ENCODE measurements around the gene KCNJ3.
A peak's percentile ranks its signal among the peaks of the same experiment; 100 is the strongest.

Gene KCNJ3

DNA sequence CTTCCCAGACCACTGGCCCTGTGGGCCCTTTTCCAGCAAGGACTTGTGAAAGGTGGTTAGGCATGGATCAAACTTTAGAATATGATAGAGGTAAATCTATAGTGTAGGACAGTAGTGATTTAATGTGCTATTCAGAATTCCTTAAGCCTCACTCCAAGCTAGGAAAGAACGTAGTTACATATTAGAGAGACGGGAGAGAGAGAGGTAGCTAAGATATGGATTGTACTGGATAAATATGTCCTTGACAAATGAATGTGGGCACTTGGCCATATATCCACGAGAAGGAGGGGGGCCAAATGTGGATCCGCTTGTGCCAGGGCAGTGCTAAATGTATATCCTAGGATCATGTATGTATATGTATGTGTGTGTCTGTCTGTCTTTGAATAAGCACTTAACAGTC is 6.5 kb downstream of the KCNJ3 start:
- no peaks in the 10 kb centered on the region for H4K20me1 ChIP-seq (ENCODE audit: insufficient read depth, low read length)
- H3K36me3 ChIP-seq (replicated peaks; ENCODE audit: low read depth, low read length): no peaks in the 10 kb centered on the region
- H3K9me3 ChIP-seq (ENCODE audit: insufficient read depth, low read length): no peaks in the 10 kb centered on the region
- no peak overlapping the region for H3K4me3 ChIP-seq (ENCODE audit: low read length)
- H3K27ac ChIP-seq (ENCODE audit: low read length): no peak overlapping the region
- no peak overlapping the region for H2AFZ ChIP-seq (ENCODE audit: low read depth, low read length)
- H3K79me2 ChIP-seq (ENCODE audit: low read length): no peaks in the 10 kb centered on the region
- H3K4me1 ChIP-seq (ENCODE audit: low read length): no peaks in the 10 kb centered on the region
- H3K4me2 ChIP-seq (ENCODE audit: low read length): no peak overlapping the region
- H3K9ac ChIP-seq (ENCODE audit: low read length): no peak overlapping the region
- H3K27me3 ChIP-seq (ENCODE audit: low read depth, low read length): no peaks in the 10 kb centered on the region
- TF ChIP-seq, protein P1, sequence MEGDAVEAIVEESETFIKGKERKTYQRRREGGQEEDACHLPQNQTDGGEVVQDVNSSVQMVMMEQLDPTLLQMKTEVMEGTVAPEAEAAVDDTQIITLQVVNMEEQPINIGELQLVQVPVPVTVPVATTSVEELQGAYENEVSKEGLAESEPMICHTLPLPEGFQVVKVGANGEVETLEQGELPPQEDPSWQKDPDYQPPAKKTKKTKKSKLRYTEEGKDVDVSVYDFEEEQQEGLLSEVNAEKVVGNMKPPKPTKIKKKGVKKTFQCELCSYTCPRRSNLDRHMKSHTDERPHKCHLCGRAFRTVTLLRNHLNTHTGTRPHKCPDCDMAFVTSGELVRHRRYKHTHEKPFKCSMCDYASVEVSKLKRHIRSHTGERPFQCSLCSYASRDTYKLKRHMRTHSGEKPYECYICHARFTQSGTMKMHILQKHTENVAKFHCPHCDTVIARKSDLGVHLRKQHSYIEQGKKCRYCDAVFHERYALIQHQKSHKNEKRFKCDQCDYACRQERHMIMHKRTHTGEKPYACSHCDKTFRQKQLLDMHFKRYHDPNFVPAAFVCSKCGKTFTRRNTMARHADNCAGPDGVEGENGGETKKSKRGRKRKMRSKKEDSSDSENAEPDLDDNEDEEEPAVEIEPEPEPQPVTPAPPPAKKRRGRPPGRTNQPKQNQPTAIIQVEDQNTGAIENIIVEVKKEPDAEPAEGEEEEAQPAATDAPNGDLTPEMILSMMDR (IDR thresholded peaks at IDR 0.05; ENCODE audit: low read depth, low read length): no peak
- TF ChIP-seq EZH2phosphoT487 (IDR thresholded peaks at IDR 0.05; ENCODE audit: low read depth): no peak

DNA sequence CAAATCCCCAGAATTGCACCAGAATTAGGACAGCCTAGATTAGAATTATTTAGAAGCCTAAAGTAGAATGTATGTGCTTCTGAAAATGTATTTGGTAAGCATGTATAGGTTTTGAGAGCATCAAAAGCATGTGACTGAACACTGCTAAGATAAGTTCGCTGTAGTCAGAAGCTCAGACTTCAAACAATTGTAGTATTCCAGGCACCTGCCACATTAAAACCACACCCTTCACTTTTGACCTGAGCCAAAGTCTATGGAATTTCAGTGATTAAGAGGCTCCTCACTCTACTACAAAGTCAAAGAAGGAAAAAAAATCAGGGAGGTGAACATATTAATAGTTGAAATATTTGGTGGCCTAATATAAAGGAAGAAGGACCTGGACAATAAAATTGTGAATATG is 8.2 kb downstream of the KCNJ3 start:
- TF ChIP-seq EZH2phosphoT487 (IDR thresholded peaks at IDR 0.05; ENCODE audit: low read depth): no peak
- TF ChIP-seq, protein P1 (IDR thresholded peaks at IDR 0.05; ENCODE audit: low read depth, low read length): no peak
- H3K4me3 ChIP-seq (ENCODE audit: low read length): no peak overlapping the region
- no peak overlapping the region for H3K9ac ChIP-seq (ENCODE audit: low read length)
- H3K9me3 ChIP-seq (ENCODE audit: insufficient read depth, low read length): no peaks in the 10 kb centered on the region
- H4K20me1 ChIP-seq (ENCODE audit: insufficient read depth, low read length): no peaks in the 10 kb centered on the region
- no peaks in the 10 kb centered on the region for H3K36me3 ChIP-seq (replicated peaks; ENCODE audit: low read depth, low read length)
- no peak overlapping the region for H2AFZ ChIP-seq (ENCODE audit: low read depth, low read length)
- no peaks in the 10 kb centered on the region for H3K4me1 ChIP-seq (ENCODE audit: low read length)
- no peak overlapping the region for H3K4me2 ChIP-seq (ENCODE audit: low read length)
- H3K79me2 ChIP-seq (ENCODE audit: low read length): no peaks in the 10 kb centered on the region
- H3K27ac ChIP-seq (ENCODE audit: low read length): no peak overlapping the region
- H3K27me3 ChIP-seq (ENCODE audit: low read depth, low read length): no peaks in the 10 kb centered on the region

DNA sequence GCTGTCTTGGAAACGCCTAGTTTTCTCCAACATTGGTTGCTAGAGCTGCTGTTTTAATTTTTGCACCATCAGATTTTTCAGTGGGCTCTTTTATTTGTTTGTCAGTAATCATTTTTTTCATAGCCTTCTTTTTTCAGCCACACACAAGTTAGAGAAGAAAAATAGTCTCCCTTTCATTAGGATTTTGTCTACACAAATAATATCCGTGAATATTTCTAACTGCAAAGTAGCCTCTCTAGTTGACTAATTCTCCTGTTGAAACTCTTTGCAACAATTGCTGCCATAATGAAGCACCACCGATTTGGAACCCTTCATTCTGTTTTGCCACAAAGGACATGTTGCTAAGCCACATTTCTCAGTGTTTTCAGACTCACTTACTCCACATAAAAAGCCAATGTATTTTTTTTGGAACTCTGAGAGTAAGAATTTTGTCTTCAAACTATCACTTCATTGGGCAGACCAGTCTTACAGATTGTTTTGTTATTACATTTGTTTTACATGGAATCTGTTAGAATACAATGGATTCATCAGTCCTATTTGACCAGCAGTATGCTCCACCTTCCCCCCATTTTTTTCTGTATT is 9.6 kb downstream of the KCNJ3 start:
- TF ChIP-seq, protein P1 (IDR thresholded peaks at IDR 0.05; ENCODE audit: low read depth, low read length): no peak
- no peak for TF ChIP-seq EZH2phosphoT487 (IDR thresholded peaks at IDR 0.05; ENCODE audit: low read depth)
- Histone ChIP-seq H3K79me2 (ENCODE audit: low read length) (no peaks in the 10 kb centered on the region), H3K4me2 (ENCODE audit: low read length) (no peak overlapping the region), H3K9ac (ENCODE audit: low read length) (no peak overlapping the region), H3K9me3 (ENCODE audit: insufficient read depth, low read length) (no peaks in the 10 kb centered on the region), H3K36me3 (replicated peaks; ENCODE audit: low read depth, low read length) (no peaks in the 10 kb centered on the region), H3K27ac (ENCODE audit: low read length) (no peak overlapping the region), H3K27me3 (ENCODE audit: low read depth, low read length) (no peaks in the 10 kb centered on the region), H4K20me1 (ENCODE audit: insufficient read depth, low read length) (no peaks in the 10 kb centered on the region), H3K4me3 (ENCODE audit: low read length) (no peak overlapping the region), H3K4me1 (ENCODE audit: low read length) (no peaks in the 10 kb centered on the region), H2AFZ (ENCODE audit: low read depth, low read length) (0 out of 2 replicates have a peak overlapping the region, but pooled peaks have one; percentile 2)

DNA sequence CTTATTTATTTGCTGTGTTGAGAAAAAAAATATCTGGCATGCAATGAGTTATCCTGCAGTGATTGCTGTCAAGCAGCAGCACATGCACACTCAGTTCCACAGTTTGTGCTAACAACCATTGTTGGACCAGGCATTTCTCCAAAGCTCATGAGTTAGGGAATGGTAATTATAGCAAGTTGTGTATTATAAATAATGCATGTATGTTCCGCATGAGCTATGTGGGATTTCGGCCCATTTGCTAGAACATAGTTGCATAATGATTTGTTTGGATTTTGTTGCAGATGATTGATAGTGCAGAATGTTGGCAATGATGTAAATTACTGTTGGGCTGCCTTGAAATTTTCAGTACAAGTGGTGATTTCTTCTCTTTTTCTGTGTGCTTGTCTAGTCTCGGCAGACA is 10.7 kb downstream of the KCNJ3 start:
- no peaks in the 10 kb centered on the region for H3K27me3 ChIP-seq (ENCODE audit: low read depth, low read length)
- no peak overlapping the region for H3K27ac ChIP-seq (ENCODE audit: low read length)
- no peak overlapping the region for H2AFZ ChIP-seq (ENCODE audit: low read depth, low read length)
- H3K4me1 ChIP-seq (ENCODE audit: low read length): no peaks in the 10 kb centered on the region
- no peak overlapping the region for H3K9ac ChIP-seq (ENCODE audit: low read length)
- H3K4me2 ChIP-seq (ENCODE audit: low read length): no peak overlapping the region
- no peaks in the 10 kb centered on the region for H4K20me1 ChIP-seq (ENCODE audit: insufficient read depth, low read length)
- no peak for TF ChIP-seq EZH2phosphoT487 (IDR thresholded peaks at IDR 0.05; ENCODE audit: low read depth)
- TF ChIP-seq, protein P1 (IDR thresholded peaks at IDR 0.05; ENCODE audit: low read depth, low read length): no peak
- no peak overlapping the region for H3K4me3 ChIP-seq (ENCODE audit: low read length)
- H3K79me2 ChIP-seq (ENCODE audit: low read length): no peaks in the 10 kb centered on the region
- H3K9me3 ChIP-seq (ENCODE audit: insufficient read depth, low read length): no peaks in the 10 kb centered on the region
- no peaks in the 10 kb centered on the region for H3K36me3 ChIP-seq (replicated peaks; ENCODE audit: low read depth, low read length)
